Heart left ventricle (tissue), 16 donors: ENCODE data around the gene SCNN1G. TPM values are rescaled to one million over a fixed set of nuclear protein-coding genes. Genes with fewer than 3 reads are reported as not detected.

ENCODE experiments used
- ATAC-seq, 4 donors: fragments of 200-7000 bp; cut with Tn5 transposase; one replicate each; pipeline ENCODE4 v1.9.1; 2020 to 2022; ENCODE audit warnings: moderate library complexity in 4 of 4, mild to moderate bottlenecking in 3 of 4, moderate number of reproducible peaks in 1 of 4
- DNase-seq, 5 donors: peaks; one replicate each; pipeline ENCODE4 v3.0.0-alpha.2; 2020
- H3K27ac ChIP-seq, 12 donors: fragments of 200-600 bp; sonication (generic) in 4 of 12; one replicate each; pipeline versions ENCODE4 v1.5.0 to v1.8.0; 2016 to 2022; ENCODE audit warnings: mild to moderate bottlenecking in 2 of 12
- H3K27me3 ChIP-seq, 9 donors: fragments of 200-600 bp; sonication (generic) in 2 of 9; one replicate each; pipeline versions ENCODE4 v1.5.1 to v1.8.0; 2016 to 2022; ENCODE audit warnings: mild to moderate bottlenecking in 3 of 9
- H3K36me3 ChIP-seq, 9 donors: fragments of 200-600 bp; sonication (generic) in 2 of 9; one replicate each; pipeline versions ENCODE4 v1.5.0 to v1.8.0; 2018 to 2022; ENCODE audit warnings: mild to moderate bottlenecking in 2 of 9
- H3K4me1 ChIP-seq, 12 donors: fragments of 200-600 bp; sonication (generic) in 4 of 12; one replicate each; pipeline versions ENCODE4 v1.5.0 to v1.8.0; 2016 to 2022; ENCODE audit warnings: mild to moderate bottlenecking in 3 of 12
- H3K4me3 ChIP-seq, 12 donors: fragments of 200-600 bp; sonication (generic) in 4 of 12; one replicate each; pipeline versions ENCODE4 v1.5.0 to v1.8.0; 2017 to 2022; ENCODE audit warnings: mild to moderate bottlenecking in 9 of 12, moderate library complexity in 4 of 12
- H3K9me3 ChIP-seq, 12 donors: fragments of 200-600 bp; sonication (generic) in 4 of 12; one replicate each; pipeline versions ENCODE4 v1.5.0 to v1.8.0; 2016 to 2022; ENCODE audit warnings: mild to moderate bottlenecking in 1 of 12
- CTCF ChIP-seq, 12 donors: fragments of 200-600 bp; sonication (generic) in 4 of 12; IDR thresholded peaks; one replicate each; pipeline versions ENCODE4 v1.5.0 to v1.8.0; 2018 to 2022; ENCODE audit warnings: antibody characterized with exemption in 12 of 12, mild to moderate bottlenecking in 5 of 12
- POLR2A ChIP-seq, 2 donors: fragments of 450-650 bp; IDR thresholded peaks; one replicate each; pipeline ENCODE4 v1.6.1; 2017; ENCODE audit warnings: antibody characterized with exemption in 2 of 2, mild to moderate bottlenecking in 2 of 2, moderate library complexity in 2 of 2
- WGBS, 4 donors: extraction: QIAGEN DNeasy Blood & Tissue Kit in 2 of 4; methylation state at CpG; one replicate each; pipeline versions ENCODE4 v1.1.5 to v1.1.7; 2013 to 2018; 5-methylcytosine and 5-hydroxymethylcytosine counted together
- intact Hi-C, 10 donors: fragments of 100-400 bp; cut with DNase I; formaldehyde crosslinking; loops; one replicate each; pipeline versions ENCODE4 v1.11.1 to v1.14.2; 2022
- polyA plus RNA-seq, 2 donors: library from polyadenylated mRNA; stranded (reverse); fragments of 200-250 nt; gene quantifications; one replicate each; pipeline ENCODE4 v1.2.3, GENCODE V29; 2013
- total RNA-seq, 9 donors: library from RNA; depleted of rRNA in 2 of 9; stranded (reverse); fragments of >200 nt in 2 of 9; fragmentation: NEBNext Ultra II Directional in 3 of 9; extraction: Animal tissue kit (Norgen Biotek cat#: 25700) in 3 of 9; gene quantifications; one replicate each; pipeline versions ENCODE4 v1.1.0 to v1.2.4, GENCODE V29; 2016 to 2023
- donor health status: ischemic (EF 13 %, LVEDD 7.1; RV severe dilation, severe dysfunction).
- donor health status: healthy with polysubstance abuse.
- donor health status: DM: no; HTN: yes; CAD: no.
- donor health status: DM: no; HTN: no; CAD: no.
- donor health status: ischemic (EF 25% LVEDD 6.9; RV normal size, moderate dysfunction).
- donor health status: ischemic (EF 25% LVEDD 5.7; RV mildly dilated, moderate dysfunction).
- donor health status: healthy.
- donor health status: DM: yes; HTN: yes; CAD: no.
- donor health status: ischemic (EF 35%, LVEDD 5.7; RV mildly dilated, moderate dysfunction).
- donor health status: nonischemic (EF 11% LVEDD 7.7; RV severe dilation, severe dysfunction).
- donor health status: DM: yes; HTN: yes; CAD: no.
- donor health status: PGD.
- donor health status: ischemic (EF 29% LVEDD 5.4; RV normal size, mild dysfunction).
- donor health status: nonischemic (EF 23%, LVEDD 6.1; RV moderate dilation, normal function).

SCNN1G gene
- total and polyA plus RNA-seq, 11 donors: 0.03 to 0.20 (median 0.12) TPM; not detected in 7

GRCh38 chr16:23149993-23150364 is 32.6 kb upstream of the SCNN1G start:
- H3K9me3 ChIP-seq: no peaks in the 10 kb centered on the region
- ATAC-seq (no peak), DNase-seq (no peak)
- H3K4me1 ChIP-seq: peaks cover 4 to 44% (median 33%) of the 10 kb centered on the region in 12 donors
- peak overlapping the region; percentile 19 to 95 (median 68) for H3K4me3 ChIP-seq
- H3K36me3 ChIP-seq: no peaks in the 10 kb centered on the region
- no peak for TF ChIP-seq CTCF (IDR thresholded peaks at IDR 0.05)
- no peak for TF ChIP-seq POLR2A (IDR thresholded peaks at IDR 0.05)
- intact Hi-C loops: loop anchor here in 9 of 10 donors (2.0 to 10.0 kb wide), 8 partner anchors 38 to 955 kb away; no protein-coding TSS in a partner anchor
- no peaks in the 10 kb centered on the region for H3K27me3 ChIP-seq
- peak overlapping the region in 11 of 12 donors; percentile 8 to 93 (median 53) for H3K27ac ChIP-seq
- 49 to 62% (median 52%) methylated on average over 4 of the region's 4 CpGs for WGBS, 4 donors

GRCh38 chr16:23152386-23153178 is 30.0 kb upstream of the SCNN1G start:
- ATAC-seq: no peak

GRCh38 chr16:23155445-23156049 is 27.0 kb upstream of the SCNN1G start:
- no peak overlapping the region for H3K27ac ChIP-seq
- H3K4me1 ChIP-seq: no peaks in the 10 kb centered on the region
- no peaks in the 10 kb centered on the region for H3K36me3 ChIP-seq
- peak in 9 of 12 donors; percentile 6 to 53 (median 20) for TF ChIP-seq CTCF (IDR thresholded peaks at IDR 0.05)
- TF ChIP-seq POLR2A (IDR thresholded peaks at IDR 0.05): no peak
- H3K4me3 ChIP-seq: no peak overlapping the region
- ATAC-seq (peak; percentile 53 to 72 (median 58)), DNase-seq (peak in 1 of 5 donors; percentile 62)
- 33 to 45% (median 35%) methylated on average over 7 of the region's 7 CpGs for WGBS, 4 donors
- no peaks in the 10 kb centered on the region for H3K9me3 ChIP-seq
- intact Hi-C loops: loop anchor here in 4 of 10 donors (10.0 kb wide), 2 partner anchors 251 to 261 kb away; no protein-coding TSS in a partner anchor
- H3K27me3 ChIP-seq: no peaks in the 10 kb centered on the region

More at GRCh38 chr16:23152386-23153178, 30.0 kb upstream of the SCNN1G start:
- H3K9me3 ChIP-seq: no peaks in the 10 kb centered on the region
- no peak overlapping the region for H3K27ac ChIP-seq
- no peak overlapping the region for H3K4me3 ChIP-seq
- no peaks in the 10 kb centered on the region for H3K27me3 ChIP-seq
- DNase-seq: no peak
- WGBS, 4 donors: 77 to 82% (median 81%) methylated on average over 12 of the region's 12 CpGs
- intact Hi-C loops: loop anchor here in 4 of 10 donors (10.0 kb wide), 2 partner anchors 248 to 258 kb away; no protein-coding TSS in a partner anchor
- no peaks in the 10 kb centered on the region for H3K36me3 ChIP-seq
- no peak for TF ChIP-seq CTCF (IDR thresholded peaks at IDR 0.05)
- peaks cover 0 to 19% (median 11%) of the 10 kb centered on the region in 12 donors for H3K4me1 ChIP-seq

- no peak overlapping the region for H3K27ac ChIP-seq
- TF ChIP-seq POLR2A (IDR thresholded peaks at IDR 0.05) (no peak), CTCF (IDR thresholded peaks at IDR 0.05) (no peak)
- no peaks in the 10 kb centered on the region for H3K4me1 ChIP-seq
- no peaks in the 10 kb centered on the region for H3K9me3 ChIP-seq
- ATAC-seq: no peak
- WGBS, 4 donors: 69 to 72% (median 71%) methylated on average over 3 of the region's 3 CpGs
- intact Hi-C loops: loop anchor here in 4 of 10 donors (10.0 kb wide), 2 partner anchors 251 to 261 kb away; no protein-coding TSS in a partner anchor
- no peak for DNase-seq
- H3K36me3 ChIP-seq: no peaks in the 10 kb centered on the region
- no peak overlapping the region for H3K4me3 ChIP-seq
- no peaks in the 10 kb centered on the region for H3K27me3 ChIP-seq
Measured at GRCh38 chr16:23156110-23156509, 26.4 kb upstream of the SCNN1G start.
